ENCODE data around the gene NDUFS6. TPM values are rescaled to one million over a fixed set of nuclear protein-coding genes. Genes with fewer than 3 reads are reported as not detected.

Gene NDUFS6
- total and polyA plus RNA-seq, 7 donors: 48.3 to 177 (median 61.5) TPM

DNA sequence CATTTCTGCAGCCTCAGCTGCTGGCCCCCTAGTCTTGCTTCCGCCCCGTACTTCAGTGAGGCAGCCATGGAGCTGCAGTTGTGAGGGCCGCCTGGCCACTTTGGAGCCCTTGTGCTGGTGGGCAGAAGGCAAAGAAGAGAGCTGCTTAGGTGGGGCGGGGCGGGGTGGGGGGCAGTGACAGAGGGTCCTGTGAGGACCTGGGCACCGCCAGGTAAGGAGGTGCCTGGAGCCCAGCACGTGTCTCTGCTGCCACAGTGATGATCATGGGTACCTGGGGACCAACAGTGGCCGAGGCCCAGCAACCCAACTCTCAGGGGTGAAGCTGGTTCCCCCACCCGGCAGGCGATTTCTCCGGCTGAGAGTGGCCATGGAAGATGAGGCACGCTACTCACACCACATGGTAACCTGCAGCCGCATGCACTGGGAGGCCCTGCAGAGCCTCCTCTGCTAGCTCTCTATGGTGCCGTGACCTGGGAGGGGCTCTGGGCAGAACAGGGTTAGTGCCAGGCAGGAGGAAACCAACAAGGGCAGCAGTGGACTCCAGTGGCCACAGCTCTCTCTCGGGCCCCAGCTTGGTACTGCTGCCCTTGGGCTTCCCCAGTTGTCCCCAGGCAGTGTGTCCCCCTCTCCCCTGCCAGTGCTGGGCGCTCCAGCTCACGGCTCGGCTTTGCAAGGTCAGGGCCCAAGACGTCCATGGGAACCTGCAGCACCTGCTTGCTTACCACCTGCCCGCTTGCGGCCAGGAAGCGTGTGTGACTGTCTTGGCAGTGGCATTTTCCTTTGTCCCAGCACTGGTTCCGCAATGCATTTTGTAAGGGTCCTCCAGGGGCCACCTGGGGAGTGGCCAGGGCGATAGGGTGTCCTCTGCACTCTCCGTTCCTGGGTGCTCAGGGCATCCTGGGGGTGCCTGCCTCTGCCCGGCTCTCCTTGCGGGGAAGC, 24.0 kb downstream of the NDUFS6 start:
- H3K4me1 ChIP-seq: no peaks in the 10 kb centered on the region
- H3K9me3 ChIP-seq: no peaks in the 10 kb centered on the region
- no peak overlapping the region for H3K27ac ChIP-seq
- TF ChIP-seq, protein P1, sequence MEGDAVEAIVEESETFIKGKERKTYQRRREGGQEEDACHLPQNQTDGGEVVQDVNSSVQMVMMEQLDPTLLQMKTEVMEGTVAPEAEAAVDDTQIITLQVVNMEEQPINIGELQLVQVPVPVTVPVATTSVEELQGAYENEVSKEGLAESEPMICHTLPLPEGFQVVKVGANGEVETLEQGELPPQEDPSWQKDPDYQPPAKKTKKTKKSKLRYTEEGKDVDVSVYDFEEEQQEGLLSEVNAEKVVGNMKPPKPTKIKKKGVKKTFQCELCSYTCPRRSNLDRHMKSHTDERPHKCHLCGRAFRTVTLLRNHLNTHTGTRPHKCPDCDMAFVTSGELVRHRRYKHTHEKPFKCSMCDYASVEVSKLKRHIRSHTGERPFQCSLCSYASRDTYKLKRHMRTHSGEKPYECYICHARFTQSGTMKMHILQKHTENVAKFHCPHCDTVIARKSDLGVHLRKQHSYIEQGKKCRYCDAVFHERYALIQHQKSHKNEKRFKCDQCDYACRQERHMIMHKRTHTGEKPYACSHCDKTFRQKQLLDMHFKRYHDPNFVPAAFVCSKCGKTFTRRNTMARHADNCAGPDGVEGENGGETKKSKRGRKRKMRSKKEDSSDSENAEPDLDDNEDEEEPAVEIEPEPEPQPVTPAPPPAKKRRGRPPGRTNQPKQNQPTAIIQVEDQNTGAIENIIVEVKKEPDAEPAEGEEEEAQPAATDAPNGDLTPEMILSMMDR (IDR thresholded peaks at IDR 0.05): no peak
- H3K4me3 ChIP-seq: no peak overlapping the region
- H3K27me3 ChIP-seq (ENCODE audit: insufficient read depth in 3 of 3, low read length in 2 of 3): no peaks in the 10 kb centered on the region
- ATAC-seq: no peak
- peaks cover 0 to 74% of the 10 kb centered on the region in 2 donors for H3K36me3 ChIP-seq (ENCODE audit: insufficient read depth in 1 of 2, low read depth in 1 of 2)
- WGBS, 3 donors: 93 to 95% (median 93%) methylated on average over 27 of the region's 27 CpGs
- DNase-seq: no peak
- intact Hi-C loops (cut with DNase I): no loop called here

DNA sequence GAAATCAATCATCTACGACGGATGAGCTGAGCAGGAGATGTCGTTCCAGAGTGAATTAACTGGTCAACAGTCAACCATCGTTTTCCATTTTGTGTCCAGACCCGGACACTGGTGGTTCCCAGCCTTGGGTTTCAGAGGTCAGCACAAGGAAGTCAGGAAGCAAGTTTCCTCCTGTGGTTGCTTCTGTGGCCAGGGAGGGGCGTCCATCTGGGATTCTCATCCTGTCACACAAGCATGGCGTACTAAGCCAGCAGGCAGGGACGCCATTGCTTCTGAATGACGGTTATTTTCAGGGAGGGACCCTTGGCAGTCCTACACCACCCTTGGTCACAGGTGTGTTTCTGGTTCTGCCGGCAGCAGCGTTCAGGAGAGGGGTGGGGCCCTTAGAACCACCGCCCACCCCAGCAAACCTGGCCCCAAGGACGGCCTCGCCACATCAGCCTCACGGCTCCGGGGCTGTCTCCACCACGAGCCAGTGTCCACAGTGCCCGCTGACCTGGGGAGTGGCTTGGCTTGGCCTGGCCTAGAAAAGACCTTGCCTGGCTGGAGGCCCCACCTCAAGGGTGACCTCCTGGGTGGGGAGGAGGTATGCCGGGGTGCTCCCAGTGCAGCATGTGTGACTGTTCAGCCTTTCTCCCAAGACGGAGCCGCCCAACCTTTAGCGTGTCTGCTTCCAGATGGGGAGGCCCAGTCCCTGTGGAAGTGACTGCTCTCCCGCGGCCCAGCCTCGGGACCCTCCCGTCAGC, 25.2 kb downstream of the NDUFS6 start:
- no peaks in the 10 kb centered on the region for H3K4me1 ChIP-seq
- ATAC-seq: no peak
- no peak overlapping the region for H3K4me3 ChIP-seq
- no peaks in the 10 kb centered on the region for H3K27me3 ChIP-seq (ENCODE audit: insufficient read depth in 3 of 3, low read length in 2 of 3)
- peak in 1 of 2 donors; percentile 42 for DNase-seq
- no peaks in the 10 kb centered on the region for H3K9me3 ChIP-seq
- intact Hi-C loops (cut with DNase I): no loop called here
- peaks cover 0 to 64% of the 10 kb centered on the region in 2 donors for H3K36me3 ChIP-seq (ENCODE audit: insufficient read depth in 1 of 2, low read depth in 1 of 2)
- no peak overlapping the region for H3K27ac ChIP-seq
- 87 to 92% (median 87%) methylated on average over 26 of the region's 26 CpGs for WGBS, 3 donors
- TF ChIP-seq, protein P1 (IDR thresholded peaks at IDR 0.05): no peak

GRCh38 chr5:1827025-1827885, 26.0 kb downstream of the NDUFS6 start:
- Histone ChIP-seq H3K9me3 (no peaks in the 10 kb centered on the region), H3K27ac (no peak overlapping the region), H3K27me3 (ENCODE audit: insufficient read depth in 3 of 3, low read length in 2 of 3) (no peaks in the 10 kb centered on the region), H3K4me3 (no peak overlapping the region), H3K36me3 (ENCODE audit: insufficient read depth in 1 of 2, low read depth in 1 of 2) (peaks cover 0 to 57% of the 10 kb centered on the region in 2 donors), H3K4me1 (no peaks in the 10 kb centered on the region)
- ATAC-seq (no peak), DNase-seq (peak in 1 of 2 donors; percentile 34)
- TF ChIP-seq, protein P1 (IDR thresholded peaks at IDR 0.05): no peak
- WGBS, 3 donors: 86 to 90% (median 86%) methylated on average over 26 of the region's 26 CpGs
- intact Hi-C loops (cut with DNase I): no loop called here

GRCh38 chr5:1827886-1828397, 26.7 kb downstream of the NDUFS6 start:
- intact Hi-C loops (cut with DNase I): no loop called here
- ATAC-seq (no peak), DNase-seq (peak in 1 of 2 donors; percentile 34)
- Histone ChIP-seq H3K4me3 (no peak overlapping the region), H3K27ac (no peak overlapping the region), H3K27me3 (ENCODE audit: insufficient read depth in 3 of 3, low read length in 2 of 3) (no peaks in the 10 kb centered on the region), H3K9me3 (no peaks in the 10 kb centered on the region), H3K4me1 (no peaks in the 10 kb centered on the region), H3K36me3 (ENCODE audit: insufficient read depth in 1 of 2, low read depth in 1 of 2) (peaks cover 0 to 50% of the 10 kb centered on the region in 2 donors)
- WGBS, 3 donors: 36 to 59% (median 43%) methylated on average over 30 to 39 of the region's 39 CpGs
- TF ChIP-seq, protein P1 (IDR thresholded peaks at IDR 0.05): no peak
